Activated B cell treated with CpG ODN at 0.5 μM for 24 hours (primary cell): ENCODE measurements around the gene TAAR1. TPM values are rescaled to one million over a fixed set of nuclear protein-coding genes. Genes with fewer than 3 reads are reported as not detected.

Experiments used
- ATAC-seq: fragments of 200-7000 bp; cut with Tn5 transposase; one replicate; pipeline ENCODE4 v1.10.0; 2021; ENCODE audit warnings: low read depth, mild to moderate bottlenecking, moderate library complexity
- CTCF ChIA-PET: fragments of 350-600 bp; sonication (Branson Sonifier 250); formaldehyde crosslinking; loops from one replicate; lab custom pipeline; 2021; ENCODE audit warnings: antibody characterized with exemption; lab: Charles Lee
- POLR2A ChIA-PET: fragments of 350-600 bp; sonication (Branson Sonifier 250); formaldehyde crosslinking; loops from one replicate; lab custom pipeline; 2021; ENCODE audit warnings: antibody characterized with exemption; lab: Charles Lee
- DNase-seq: peaks from one replicate; pipeline ENCODE4 v3.0.0; 2022
- H3K27ac Mint-ChIP-seq: one replicate; pipeline ENCODE4 v1.8.0; 2020; ENCODE audit warnings: mixed read lengths
- H3K27me3 Mint-ChIP-seq: one replicate; pipeline ENCODE4 v1.8.0; 2021; ENCODE audit warnings: mixed read lengths
- H3K36me3 Mint-ChIP-seq: one replicate; pipeline ENCODE4 v1.8.0; 2021; ENCODE audit warnings: low read depth, mixed read lengths
- H3K4me1 Mint-ChIP-seq: one replicate; pipeline ENCODE4 v1.8.0; 2021; ENCODE audit warnings: mixed read lengths
- H3K4me3 Mint-ChIP-seq: one replicate; pipeline ENCODE4 v1.8.0; 2020; ENCODE audit warnings: mild to moderate bottlenecking, mixed read lengths
- H3K9me3 Mint-ChIP-seq: one replicate; pipeline ENCODE4 v1.8.0; 2020; ENCODE audit warnings: mixed read lengths
- CTCF ChIP-seq: fragments of 200-600 bp; IDR thresholded peaks from one replicate; pipeline ENCODE4 v1.8.0; 2022; ENCODE audit warnings: antibody characterized with exemption, mild to moderate bottlenecking
- intact Hi-C: fragments of 100-400 bp; cut with micrococcal nuclease; formaldehyde crosslinking; loops from one replicate; pipeline ENCODE4 v1.15.1; 2024
- total RNA-seq: library from RNA; stranded (reverse); gene quantifications from 2 replicates; pipeline ENCODE4 v1.2.3, GENCODE V29; 2022

Gene TAAR1
- total RNA-seq, 1 donor from 2014 or later = not detected

- Mint-ChIP-seq H3K4me1 (no peaks in the 10 kb centered on the region), H3K4me3 (no peak overlapping the region), H3K36me3 (peaks cover 9% of the 10 kb centered on the region), H3K27ac (no peak overlapping the region), H3K27me3 (no peaks in the 10 kb centered on the region), H3K9me3 (peaks cover 13% of the 10 kb centered on the region)
- no peak for TF ChIP-seq CTCF
- ChIA-PET CTCF (interaction anchor here (1.1 kb wide), 1 partner anchor 440 kb away, joined by 3 read pairs; no protein-coding TSS in a partner anchor), POLR2A (interaction anchor here (0.7 kb wide), 1 partner anchor 152 kb away, joined by 3 read pairs; no protein-coding TSS in a partner anchor)
- intact Hi-C loops = no loop called here
- ATAC-seq (no peak), DNase-seq (no peak)
Observed at GRCh38 chr6:132695773-132696172, 36.8 kb upstream of the TAAR1 start.

GRCh38 chr6:132693478-132693877 lies 34.5 kb upstream of the TAAR1 start:
- Mint-ChIP-seq H3K4me3 (no peak overlapping the region), H3K4me1 (no peaks in the 10 kb centered on the region), H3K36me3 (peaks cover 9% of the 10 kb centered on the region), H3K27ac (no peak overlapping the region), H3K9me3 (peaks cover 13% of the 10 kb centered on the region), H3K27me3 (no peaks in the 10 kb centered on the region)
- ChIA-PET CTCF (no interaction called here), POLR2A (no interaction called here)
- ATAC-seq (no peak), DNase-seq (no peak)
- TF ChIP-seq CTCF = no peak
- intact Hi-C loops = no loop called here

GRCh38 chr6:132690678-132691077 lies 31.7 kb upstream of the TAAR1 start:
- H3K36me3 Mint-ChIP-seq = peaks cover under 1% of the 10 kb centered on the region
- DNase-seq (no peak), ATAC-seq (no peak)
- peaks cover 14% of the 10 kb centered on the region for H3K27me3 Mint-ChIP-seq
- H3K4me3 Mint-ChIP-seq = no peak overlapping the region
- ChIA-PET CTCF (interaction anchor here (1.2 kb wide), 1 partner anchor 13 kb away, joined by 4 read pairs; no protein-coding TSS in a partner anchor), POLR2A (no interaction called here)
- intact Hi-C loops = no loop called here
- no peaks in the 10 kb centered on the region for H3K4me1 Mint-ChIP-seq
- no peak overlapping the region for H3K27ac Mint-ChIP-seq
- TF ChIP-seq CTCF = no peak
- H3K9me3 Mint-ChIP-seq = peaks cover 4% of the 10 kb centered on the region

GRCh38 chr6:132687306-132687705 lies 28.3 kb upstream of the TAAR1 start:
- Mint-ChIP-seq H3K27me3 (peaks cover 14% of the 10 kb centered on the region), H3K27ac (no peak overlapping the region), H3K4me1 (no peaks in the 10 kb centered on the region), H3K4me3 (no peak overlapping the region), H3K9me3 (no peaks in the 10 kb centered on the region), H3K36me3 (no peaks in the 10 kb centered on the region)
- POLR2A ChIA-PET = no interaction called here
- no peak for DNase-seq
- TF ChIP-seq CTCF = no peak
- CTCF ChIA-PET = no interaction called here
- no peak for ATAC-seq
- intact Hi-C loops = no loop called here

- ChIA-PET CTCF (no interaction called here), POLR2A (no interaction called here)
- Mint-ChIP-seq H3K4me3 (no peak overlapping the region), H3K4me1 (no peaks in the 10 kb centered on the region), H3K9me3 (peaks cover 2% of the 10 kb centered on the region), H3K27ac (no peak overlapping the region), H3K36me3 (no peaks in the 10 kb centered on the region), H3K27me3 (peaks cover 14% of the 10 kb centered on the region)
- no peak for TF ChIP-seq CTCF
- intact Hi-C loops = no loop called here
- no peak for ATAC-seq
- DNase-seq = no peak
Observed at GRCh38 chr6:132686531-132686930, 27.5 kb upstream of the TAAR1 start.
